Activated CD8-positive, alpha-beta T cell treated with anti-CD3 and anti-CD28 coated beads, Interleukin-2, amount 10 ng/mL, durations not matched to agents 7 days and 5 days (primary cell): ENCODE data around the gene SLC44A2. TPM values are rescaled to one million over a fixed set of nuclear protein-coding genes. Genes with fewer than 3 reads are reported as not detected.
A peak's percentile ranks its signal among the peaks of the same experiment; 100 is the strongest.

Experiments
- ATAC-seq: fragments of 150-1000 bp; cut with Tn5 transposase; one replicate; pipeline ENCODE4 v1.10.0; 2021; ENCODE audit warnings: moderate library complexity
- CTCF ChIA-PET: fragments of 350-600 bp; sonication (Branson Sonifier 250); formaldehyde crosslinking; loops from one replicate; lab custom pipeline; 2021; ENCODE audit warnings: antibody characterized with exemption; lab: Charles Lee
- POLR2A ChIA-PET: fragments of 350-600 bp; sonication (Branson Sonifier 250); formaldehyde crosslinking; loops from one replicate; lab custom pipeline; 2021; ENCODE audit warnings: antibody characterized with exemption; lab: Charles Lee
- DNase-seq: peaks from one replicate; pipeline ENCODE4 v3.0.0-alpha.2; 2020
- H3K27ac Mint-ChIP-seq: one replicate; pipeline ENCODE4 v1.8.0; 2021; ENCODE audit warnings: mild to moderate bottlenecking, mixed read lengths
- H3K27me3 Mint-ChIP-seq: one replicate; pipeline ENCODE4 v1.8.0; 2021; ENCODE audit warnings: low read depth, mixed read lengths
- H3K36me3 Mint-ChIP-seq: one replicate; pipeline ENCODE4 v1.8.0; 2021; ENCODE audit warnings: low read depth, mixed read lengths
- H3K4me1 Mint-ChIP-seq: one replicate; pipeline ENCODE4 v1.8.0; 2021; ENCODE audit warnings: low read depth, mixed read lengths
- H3K4me3 Mint-ChIP-seq: one replicate; pipeline ENCODE4 v1.8.0; 2021; ENCODE audit warnings: mild to moderate bottlenecking, mixed read lengths
- H3K9me3 Mint-ChIP-seq: one replicate; pipeline ENCODE4 v1.8.0; 2022; ENCODE audit warnings: mixed read lengths; ENCODE audit not compliant: insufficient read depth
- total RNA-seq, 2 experiments: library from RNA; stranded (reverse); gene quantifications; one replicate each; pipeline ENCODE4 v1.2.3, GENCODE V29; 2021

Gene SLC44A2
- total RNA-seq, 2 experiments from 2014 or later: 112 to 121 TPM

GRCh38 chr19:10637894-10638293 is 12.5 kb downstream of the SLC44A2 start:
- peaks cover 63% of the 10 kb centered on the region for H3K36me3 Mint-ChIP-seq
- CTCF ChIA-PET: interaction anchor here (0.6 kb wide), 1 partner anchor 145 kb away, joined by 3 read pairs; no protein-coding TSS in a partner anchor
- peak overlapping the region; percentile 44 for H3K27ac Mint-ChIP-seq
- H3K4me3 Mint-ChIP-seq: no peak overlapping the region
- DNase-seq: no peak
- POLR2A ChIA-PET: no interaction called here
- ATAC-seq: no peak
- H3K9me3 Mint-ChIP-seq: no peaks in the 10 kb centered on the region
- H3K27me3 Mint-ChIP-seq: no peaks in the 10 kb centered on the region
- H3K4me1 Mint-ChIP-seq: peaks cover 37% of the 10 kb centered on the region

- CTCF ChIA-PET: interaction anchor here (13.9 kb wide), 1 partner anchor 58 kb away, joined by 421 read pairs; no protein-coding TSS in a partner anchor
- Mint-ChIP-seq H3K9me3 (no peaks in the 10 kb centered on the region), H3K4me1 (peaks cover 56% of the 10 kb centered on the region), H3K27me3 (no peaks in the 10 kb centered on the region), H3K36me3 (peaks cover 66% of the 10 kb centered on the region), H3K27ac (no peak overlapping the region), H3K4me3 (no peak overlapping the region)
- ATAC-seq (no peak), DNase-seq (no peak)
- POLR2A ChIA-PET: interaction anchor here (1.0 kb wide), 1 partner anchor 13 kb away, joined by 3 read pairs; no protein-coding TSS in a partner anchor
Observed at GRCh38 chr19:10639836-10640235, 14.5 kb downstream of the SLC44A2 start.

GRCh38 chr19:10640361-10640760 is 15.0 kb downstream of the SLC44A2 start:
- peaks cover 56% of the 10 kb centered on the region for H3K4me1 Mint-ChIP-seq
- no peak for DNase-seq
- no peak overlapping the region for H3K4me3 Mint-ChIP-seq
- ChIA-PET POLR2A (interaction anchor here (1.0 to 2.2 kb wide), 2 partner anchors 13 to 36 kb away, joined by 3 to 12 read pairs; no protein-coding TSS in a partner anchor), CTCF (interaction anchor here (13.9 kb wide), 1 partner anchor 58 kb away, joined by 421 read pairs; no protein-coding TSS in a partner anchor)
- H3K9me3 Mint-ChIP-seq: no peaks in the 10 kb centered on the region
- no peak for ATAC-seq
- peaks cover 62% of the 10 kb centered on the region for H3K36me3 Mint-ChIP-seq
- no peak overlapping the region for H3K27ac Mint-ChIP-seq
- no peaks in the 10 kb centered on the region for H3K27me3 Mint-ChIP-seq

GRCh38 chr19:10641248-10641647 is 15.9 kb downstream of the SLC44A2 start:
- Mint-ChIP-seq H3K27ac (peak overlapping the region; percentile 31), H3K4me3 (no peak overlapping the region), H3K27me3 (no peaks in the 10 kb centered on the region), H3K36me3 (peaks cover 56% of the 10 kb centered on the region), H3K9me3 (no peaks in the 10 kb centered on the region), H3K4me1 (peaks cover 56% of the 10 kb centered on the region)
- no peak for ATAC-seq
- POLR2A ChIA-PET: interaction anchor here (0.6 to 2.2 kb wide), 2 partner anchors 37 to 578 kb away, joined by 3 to 12 read pairs; no protein-coding TSS in a partner anchor
- DNase-seq: no peak
- CTCF ChIA-PET: interaction anchor here (0.7 to 13.9 kb wide), 4 partner anchors 37 to 223 kb away, joined by 3 to 421 read pairs (median 3); no protein-coding TSS in a partner anchor

GRCh38 chr19:10642473-10643171 is 17.3 kb downstream of the SLC44A2 start:
- no peak for ATAC-seq

GRCh38 chr19:10643172-10643967 is 18.0 kb downstream of the SLC44A2 start:
- POLR2A ChIA-PET: interaction anchor here (0.6 to 2.8 kb wide), 11 partner anchors 9 to 77 kb away, joined by 3 to 25 read pairs (median 4); partner anchors contain the start of genes KRI1 and QTRT1
- peak; percentile 63 for DNase-seq
- H3K9me3 Mint-ChIP-seq: no peaks in the 10 kb centered on the region
- CTCF ChIA-PET: interaction anchor here (0.6 to 13.9 kb wide), 27 partner anchors 9 to 238 kb away, joined by 3 to 421 read pairs (median 7); partner anchors contain the start of genes KRI1 and QTRT1
- H3K27me3 Mint-ChIP-seq: no peaks in the 10 kb centered on the region
- ATAC-seq: peak; percentile 55
- peak overlapping the region; percentile 89 for H3K27ac Mint-ChIP-seq
- H3K36me3 Mint-ChIP-seq: peaks cover 36% of the 10 kb centered on the region
- H3K4me3 Mint-ChIP-seq: peak overlapping the region; percentile 53
- H3K4me1 Mint-ChIP-seq: peaks cover 41% of the 10 kb centered on the region

More at GRCh38 chr19:10642473-10643171, 17.3 kb downstream of the SLC44A2 start:
- Mint-ChIP-seq H3K4me1 (peaks cover 48% of the 10 kb centered on the region), H3K9me3 (no peaks in the 10 kb centered on the region), H3K27me3 (no peaks in the 10 kb centered on the region), H3K4me3 (peak overlapping the region; percentile 42), H3K36me3 (peaks cover 43% of the 10 kb centered on the region), H3K27ac (peak overlapping the region; percentile 89)
- peak; percentile 38 for DNase-seq
- CTCF ChIA-PET: interaction anchor here (1.0 to 13.9 kb wide), 3 partner anchors 56 to 73 kb away, joined by 3 to 421 read pairs (median 65); partner anchors contain the start of gene QTRT1
- POLR2A ChIA-PET: no interaction called here

- H3K27ac Mint-ChIP-seq: peak overlapping the region; percentile 89
- peaks cover 36% of the 10 kb centered on the region for H3K36me3 Mint-ChIP-seq
- H3K4me3 Mint-ChIP-seq: no peak overlapping the region
- ChIA-PET CTCF (interaction anchor here (0.6 to 13.9 kb wide), 32 partner anchors 9 to 239 kb away, joined by 3 to 421 read pairs (median 5); partner anchors contain the start of genes KRI1 and QTRT1), POLR2A (interaction anchor here (0.6 to 2.8 kb wide), 11 partner anchors 9 to 78 kb away, joined by 3 to 25 read pairs (median 4); partner anchors contain the start of genes KRI1 and QTRT1)
- H3K27me3 Mint-ChIP-seq: no peaks in the 10 kb centered on the region
- H3K9me3 Mint-ChIP-seq: no peaks in the 10 kb centered on the region
- H3K4me1 Mint-ChIP-seq: peaks cover 41% of the 10 kb centered on the region
- DNase-seq (no peak), ATAC-seq (no peak)
Observed at GRCh38 chr19:10643968-10644259, 18.6 kb downstream of the SLC44A2 start.

- no peaks in the 10 kb centered on the region for H3K27me3 Mint-ChIP-seq
- peaks cover 37% of the 10 kb centered on the region for H3K4me1 Mint-ChIP-seq
- DNase-seq (peak; percentile 90), ATAC-seq (peak; percentile 90)
- H3K36me3 Mint-ChIP-seq: peaks cover 32% of the 10 kb centered on the region
- POLR2A ChIA-PET: interaction anchor here (0.7 to 2.8 kb wide), 9 partner anchors 9 to 78 kb away, joined by 3 to 25 read pairs (median 4); partner anchors contain the start of gene KRI1
- peak overlapping the region; percentile 89 for H3K27ac Mint-ChIP-seq
- no peak overlapping the region for H3K4me3 Mint-ChIP-seq
- H3K9me3 Mint-ChIP-seq: no peaks in the 10 kb centered on the region
- CTCF ChIA-PET: interaction anchor here (0.5 to 13.9 kb wide), 37 partner anchors 8 to 241 kb away, joined by 3 to 421 read pairs (median 5); partner anchors contain the start of genes CDC37, KRI1 and QTRT1
Observed at GRCh38 chr19:10644260-10645007, 19.1 kb downstream of the SLC44A2 start.

- Mint-ChIP-seq H3K9me3 (no peaks in the 10 kb centered on the region), H3K36me3 (peaks cover 29% of the 10 kb centered on the region), H3K27ac (no peak overlapping the region), H3K27me3 (no peaks in the 10 kb centered on the region), H3K4me3 (no peak overlapping the region), H3K4me1 (peaks cover 31% of the 10 kb centered on the region)
- CTCF ChIA-PET: interaction anchor here (0.8 to 13.9 kb wide), 8 partner anchors 43 to 138 kb away, joined by 3 to 421 read pairs (median 15); partner anchors contain the start of gene QTRT1
- POLR2A ChIA-PET: interaction anchor here (0.5 to 1.0 kb wide), 3 partner anchors 61 to 90 kb away, joined by 3 read pairs; no protein-coding TSS in a partner anchor
- ATAC-seq (no peak), DNase-seq (no peak)
Observed at GRCh38 chr19:10646456-10647159, 21.3 kb downstream of the SLC44A2 start.

- H3K4me1 Mint-ChIP-seq: peaks cover 26% of the 10 kb centered on the region
- no peaks in the 10 kb centered on the region for H3K27me3 Mint-ChIP-seq
- ATAC-seq (no peak), DNase-seq (no peak)
- no peak overlapping the region for H3K27ac Mint-ChIP-seq
- ChIA-PET POLR2A (no interaction called here), CTCF (interaction anchor here (1.2 to 13.9 kb wide), 2 partner anchors 66 to 107 kb away, joined by 3 to 421 read pairs; no protein-coding TSS in a partner anchor)
- H3K9me3 Mint-ChIP-seq: no peaks in the 10 kb centered on the region
- H3K4me3 Mint-ChIP-seq: no peak overlapping the region
- peaks cover 26% of the 10 kb centered on the region for H3K36me3 Mint-ChIP-seq
Observed at GRCh38 chr19:10648360-10648759, 23.0 kb downstream of the SLC44A2 start.
